Measurements from ENCODE around the gene MAT2B. TPM values are rescaled to one million over a fixed set of nuclear protein-coding genes. Genes with fewer than 3 reads are reported as not detected.

MAT2B gene
- total RNA-seq, 1 experiment from 2014 or later: 55.7 TPM

DNA sequence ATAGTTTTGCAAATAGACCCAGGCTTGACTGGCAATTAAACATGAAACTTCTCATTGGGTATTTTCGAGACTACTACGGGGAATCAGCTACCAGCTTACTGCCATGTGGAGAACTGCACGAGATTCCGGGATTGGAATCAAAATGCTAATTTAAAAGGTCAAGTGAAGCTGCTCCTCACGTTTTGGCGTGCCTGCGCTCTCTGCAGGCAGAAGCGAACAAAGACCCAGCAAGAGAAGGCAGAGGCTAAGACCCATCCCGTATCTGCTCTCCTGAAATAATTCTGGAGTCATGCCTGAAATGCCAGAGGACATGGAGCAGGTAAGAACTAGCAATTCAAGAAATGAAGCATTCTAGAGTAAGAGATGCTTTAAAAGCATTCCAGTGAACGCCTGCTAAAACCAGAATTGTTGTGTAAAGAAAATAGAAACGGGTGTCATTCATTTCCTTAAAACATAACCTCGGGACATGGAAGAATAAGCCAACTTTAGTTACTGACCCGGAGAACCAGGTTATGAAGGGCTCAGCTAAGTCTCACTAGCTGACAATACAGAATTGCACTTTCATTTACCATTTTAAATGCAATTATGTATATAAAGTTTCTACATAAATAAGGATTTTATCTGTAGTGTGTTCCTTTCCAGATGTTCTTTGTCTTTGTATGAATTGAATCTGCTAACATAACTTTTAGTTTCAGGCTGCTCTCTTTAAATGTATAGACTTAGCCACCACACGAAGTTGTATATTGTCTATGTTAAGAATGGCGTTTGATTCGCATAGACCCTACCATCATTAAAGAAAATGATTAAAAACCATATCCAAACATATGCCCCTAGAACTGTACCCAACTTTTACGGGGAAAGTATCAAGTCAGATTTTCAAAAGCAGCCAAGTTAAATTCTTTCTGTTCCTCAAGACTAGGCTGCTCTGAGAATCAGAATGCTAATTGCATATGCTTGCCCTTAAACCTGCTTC, 2.0 kb upstream of the MAT2B start (continued):
- TF ChIP-seq, protein P1, sequence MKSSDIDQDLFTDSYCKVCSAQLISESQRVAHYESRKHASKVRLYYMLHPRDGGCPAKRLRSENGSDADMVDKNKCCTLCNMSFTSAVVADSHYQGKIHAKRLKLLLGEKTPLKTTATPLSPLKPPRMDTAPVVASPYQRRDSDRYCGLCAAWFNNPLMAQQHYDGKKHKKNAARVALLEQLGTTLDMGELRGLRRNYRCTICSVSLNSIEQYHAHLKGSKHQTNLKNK (CRISPR knock-in tag; IDR thresholded peaks at IDR 0.05): no peak
- TF ChIP-seq PREB (CRISPR knock-in tag; IDR thresholded peaks at IDR 0.05; ENCODE audit: borderline replicate concordance) (no peak), SMAD3 (CRISPR knock-in tag; IDR thresholded peaks at IDR 0.05; ENCODE audit: borderline replicate concordance) (no peak), MAX (CRISPR knock-in tag; IDR thresholded peaks at IDR 0.05) (no peak; the same call in 1 of the 2 replicates), CREM (CRISPR knock-in tag; IDR thresholded peaks at IDR 0.05) (no peak), ZNF532 (CRISPR knock-in tag; IDR thresholded peaks at IDR 0.05; ENCODE audit: borderline replicate concordance) (no peak), EMX1 (CRISPR knock-in tag; IDR thresholded peaks at IDR 0.05) (no peak; the same call in 1 of the 2 replicates), E2F1 (CRISPR knock-in tag; IDR thresholded peaks at IDR 0.05) (no peak)
- TF ChIP-seq, protein P2, sequence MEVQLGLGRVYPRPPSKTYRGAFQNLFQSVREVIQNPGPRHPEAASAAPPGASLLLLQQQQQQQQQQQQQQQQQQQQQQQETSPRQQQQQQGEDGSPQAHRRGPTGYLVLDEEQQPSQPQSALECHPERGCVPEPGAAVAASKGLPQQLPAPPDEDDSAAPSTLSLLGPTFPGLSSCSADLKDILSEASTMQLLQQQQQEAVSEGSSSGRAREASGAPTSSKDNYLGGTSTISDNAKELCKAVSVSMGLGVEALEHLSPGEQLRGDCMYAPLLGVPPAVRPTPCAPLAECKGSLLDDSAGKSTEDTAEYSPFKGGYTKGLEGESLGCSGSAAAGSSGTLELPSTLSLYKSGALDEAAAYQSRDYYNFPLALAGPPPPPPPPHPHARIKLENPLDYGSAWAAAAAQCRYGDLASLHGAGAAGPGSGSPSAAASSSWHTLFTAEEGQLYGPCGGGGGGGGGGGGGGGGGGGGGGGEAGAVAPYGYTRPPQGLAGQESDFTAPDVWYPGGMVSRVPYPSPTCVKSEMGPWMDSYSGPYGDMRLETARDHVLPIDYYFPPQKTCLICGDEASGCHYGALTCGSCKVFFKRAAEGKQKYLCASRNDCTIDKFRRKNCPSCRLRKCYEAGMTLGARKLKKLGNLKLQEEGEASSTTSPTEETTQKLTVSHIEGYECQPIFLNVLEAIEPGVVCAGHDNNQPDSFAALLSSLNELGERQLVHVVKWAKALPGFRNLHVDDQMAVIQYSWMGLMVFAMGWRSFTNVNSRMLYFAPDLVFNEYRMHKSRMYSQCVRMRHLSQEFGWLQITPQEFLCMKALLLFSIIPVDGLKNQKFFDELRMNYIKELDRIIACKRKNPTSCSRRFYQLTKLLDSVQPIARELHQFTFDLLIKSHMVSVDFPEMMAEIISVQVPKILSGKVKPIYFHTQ (CRISPR knock-in tag; IDR thresholded peaks at IDR 0.05): no peak
- TF ChIP-seq, protein P3, sequence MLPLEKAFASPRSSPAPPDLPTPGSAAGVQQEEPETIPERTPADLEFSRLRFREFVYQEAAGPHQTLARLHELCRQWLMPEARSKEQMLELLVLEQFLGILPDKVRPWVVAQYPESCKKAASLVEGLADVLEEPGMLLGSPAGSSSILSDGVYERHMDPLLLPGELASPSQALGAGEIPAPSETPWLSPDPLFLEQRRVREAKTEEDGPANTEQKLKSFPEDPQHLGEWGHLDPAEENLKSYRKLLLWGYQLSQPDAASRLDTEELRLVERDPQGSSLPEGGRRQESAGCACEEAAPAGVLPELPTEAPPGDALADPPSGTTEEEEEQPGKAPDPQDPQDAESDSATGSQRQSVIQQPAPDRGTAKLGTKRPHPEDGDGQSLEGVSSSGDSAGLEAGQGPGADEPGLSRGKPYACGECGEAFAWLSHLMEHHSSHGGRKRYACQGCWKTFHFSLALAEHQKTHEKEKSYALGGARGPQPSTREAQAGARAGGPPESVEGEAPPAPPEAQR (CRISPR knock-in tag; IDR thresholded peaks at IDR 0.05): no peak
